Measurements from ENCODE around the gene KMO. TPM values are rescaled to one million over a fixed set of nuclear protein-coding genes. Genes with fewer than 3 reads are reported as not detected.

Gene KMO
- total RNA-seq, 1 donor from 2014 or later: not detected

DNA sequence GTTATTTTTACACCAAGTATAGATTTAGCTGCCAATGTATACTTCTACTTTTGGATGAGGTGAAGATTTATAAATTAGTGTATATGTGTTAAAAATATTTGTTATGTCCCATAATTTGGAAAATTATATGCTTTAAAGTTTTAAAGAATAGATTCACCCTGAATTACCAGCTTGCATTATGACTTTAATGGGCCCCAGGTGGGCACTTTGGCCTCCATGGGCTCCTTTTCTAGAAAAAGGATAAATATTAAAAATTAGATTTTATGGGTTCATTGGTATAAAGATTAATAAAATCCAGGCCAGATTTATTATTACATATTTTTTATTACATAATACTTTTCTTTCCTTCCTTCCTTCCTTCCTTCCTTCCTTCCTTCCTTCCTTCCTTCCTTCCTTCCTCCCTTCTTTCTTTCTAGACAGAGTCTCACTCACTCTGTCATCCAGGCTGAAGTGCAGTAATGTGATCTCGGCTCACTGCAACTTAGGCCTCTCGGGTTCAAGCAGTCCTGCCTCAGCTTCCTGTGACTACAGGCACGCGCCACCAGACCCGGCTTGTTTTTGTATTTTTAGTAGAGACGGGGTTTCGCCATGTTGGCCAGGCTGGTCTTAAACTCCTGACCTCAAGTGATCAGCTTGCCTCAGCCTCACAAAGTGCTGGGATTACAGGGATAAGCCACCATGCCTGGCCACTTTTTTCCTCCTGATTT lies 21.9 kb downstream of the KMO start:
- Mint-ChIP-seq H3K9me3 (ENCODE audit: low read depth) (peaks cover 4% of the 10 kb centered on the region), H3K27ac (no peak overlapping the region), H3K4me1 (ENCODE audit: low read depth) (peaks cover 6% of the 10 kb centered on the region), H3K36me3 (ENCODE audit: insufficient read depth) (no peaks in the 10 kb centered on the region), H3K27me3 (no peaks in the 10 kb centered on the region), H3K4me3 (ENCODE audit: low read depth) (no peak overlapping the region)
- DNase-seq (ENCODE audit: low spot score, unreplicated experiment): no peak
- TF ChIP-seq, protein P1, sequence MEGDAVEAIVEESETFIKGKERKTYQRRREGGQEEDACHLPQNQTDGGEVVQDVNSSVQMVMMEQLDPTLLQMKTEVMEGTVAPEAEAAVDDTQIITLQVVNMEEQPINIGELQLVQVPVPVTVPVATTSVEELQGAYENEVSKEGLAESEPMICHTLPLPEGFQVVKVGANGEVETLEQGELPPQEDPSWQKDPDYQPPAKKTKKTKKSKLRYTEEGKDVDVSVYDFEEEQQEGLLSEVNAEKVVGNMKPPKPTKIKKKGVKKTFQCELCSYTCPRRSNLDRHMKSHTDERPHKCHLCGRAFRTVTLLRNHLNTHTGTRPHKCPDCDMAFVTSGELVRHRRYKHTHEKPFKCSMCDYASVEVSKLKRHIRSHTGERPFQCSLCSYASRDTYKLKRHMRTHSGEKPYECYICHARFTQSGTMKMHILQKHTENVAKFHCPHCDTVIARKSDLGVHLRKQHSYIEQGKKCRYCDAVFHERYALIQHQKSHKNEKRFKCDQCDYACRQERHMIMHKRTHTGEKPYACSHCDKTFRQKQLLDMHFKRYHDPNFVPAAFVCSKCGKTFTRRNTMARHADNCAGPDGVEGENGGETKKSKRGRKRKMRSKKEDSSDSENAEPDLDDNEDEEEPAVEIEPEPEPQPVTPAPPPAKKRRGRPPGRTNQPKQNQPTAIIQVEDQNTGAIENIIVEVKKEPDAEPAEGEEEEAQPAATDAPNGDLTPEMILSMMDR (IDR thresholded peaks at IDR 0.05; ENCODE audit: unreplicated experiment): no peak

DNA sequence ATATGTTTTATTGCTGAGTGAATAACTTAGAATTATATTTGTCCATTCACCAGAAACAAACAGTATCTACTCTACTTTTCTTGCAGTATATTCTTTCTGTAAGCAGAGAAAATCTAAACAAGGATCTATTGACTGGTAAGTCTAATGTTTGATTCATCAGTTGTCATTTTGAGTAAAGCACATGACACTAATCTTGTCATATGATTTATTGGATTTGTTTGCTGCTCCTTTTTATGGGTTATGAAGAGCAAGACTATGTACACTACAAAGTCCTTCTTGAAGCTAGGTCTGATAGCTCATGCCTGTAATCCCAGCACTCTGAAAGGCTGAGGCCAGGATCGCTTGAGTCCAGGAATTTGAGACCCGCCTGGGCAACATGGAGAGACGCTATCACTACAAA lies 23.3 kb downstream of the KMO start:
- TF ChIP-seq, protein P1 (IDR thresholded peaks at IDR 0.05; ENCODE audit: unreplicated experiment): no peak
- DNase-seq (ENCODE audit: low spot score, unreplicated experiment): no peak
- Mint-ChIP-seq H3K4me1 (ENCODE audit: low read depth) (peaks cover 6% of the 10 kb centered on the region), H3K27me3 (no peaks in the 10 kb centered on the region), H3K27ac (no peak overlapping the region), H3K9me3 (ENCODE audit: low read depth) (peaks cover 4% of the 10 kb centered on the region), H3K4me3 (ENCODE audit: low read depth) (no peak overlapping the region), H3K36me3 (ENCODE audit: insufficient read depth) (no peaks in the 10 kb centered on the region)

GRCh38 chr1:241557031-241557430 lies 24.9 kb downstream of the KMO start:
- no peak overlapping the region for H3K4me3 Mint-ChIP-seq (ENCODE audit: low read depth)
- H3K36me3 Mint-ChIP-seq (ENCODE audit: insufficient read depth): no peaks in the 10 kb centered on the region
- H3K9me3 Mint-ChIP-seq (ENCODE audit: low read depth): peaks cover 4% of the 10 kb centered on the region
- H3K27ac Mint-ChIP-seq: no peak overlapping the region
- peaks cover 7% of the 10 kb centered on the region for H3K27me3 Mint-ChIP-seq
- TF ChIP-seq, protein P1 (IDR thresholded peaks at IDR 0.05; ENCODE audit: unreplicated experiment): no peak
- DNase-seq (ENCODE audit: low spot score, unreplicated experiment): no peak
- peaks cover 6% of the 10 kb centered on the region for H3K4me1 Mint-ChIP-seq (ENCODE audit: low read depth)

- H3K9me3 Mint-ChIP-seq (ENCODE audit: low read depth): peaks cover 2% of the 10 kb centered on the region
- no peak overlapping the region for H3K27ac Mint-ChIP-seq
- TF ChIP-seq, protein P1 (IDR thresholded peaks at IDR 0.05; ENCODE audit: unreplicated experiment): no peak
- no peak overlapping the region for H3K4me3 Mint-ChIP-seq (ENCODE audit: low read depth)
- no peaks in the 10 kb centered on the region for H3K36me3 Mint-ChIP-seq (ENCODE audit: insufficient read depth)
- DNase-seq (ENCODE audit: low spot score, unreplicated experiment): no peak
- H3K4me1 Mint-ChIP-seq (ENCODE audit: low read depth): peaks cover 6% of the 10 kb centered on the region
- peaks cover 7% of the 10 kb centered on the region for H3K27me3 Mint-ChIP-seq
Measured at GRCh38 chr1:241557551-241558193, 25.5 kb downstream of the KMO start.

DNA sequence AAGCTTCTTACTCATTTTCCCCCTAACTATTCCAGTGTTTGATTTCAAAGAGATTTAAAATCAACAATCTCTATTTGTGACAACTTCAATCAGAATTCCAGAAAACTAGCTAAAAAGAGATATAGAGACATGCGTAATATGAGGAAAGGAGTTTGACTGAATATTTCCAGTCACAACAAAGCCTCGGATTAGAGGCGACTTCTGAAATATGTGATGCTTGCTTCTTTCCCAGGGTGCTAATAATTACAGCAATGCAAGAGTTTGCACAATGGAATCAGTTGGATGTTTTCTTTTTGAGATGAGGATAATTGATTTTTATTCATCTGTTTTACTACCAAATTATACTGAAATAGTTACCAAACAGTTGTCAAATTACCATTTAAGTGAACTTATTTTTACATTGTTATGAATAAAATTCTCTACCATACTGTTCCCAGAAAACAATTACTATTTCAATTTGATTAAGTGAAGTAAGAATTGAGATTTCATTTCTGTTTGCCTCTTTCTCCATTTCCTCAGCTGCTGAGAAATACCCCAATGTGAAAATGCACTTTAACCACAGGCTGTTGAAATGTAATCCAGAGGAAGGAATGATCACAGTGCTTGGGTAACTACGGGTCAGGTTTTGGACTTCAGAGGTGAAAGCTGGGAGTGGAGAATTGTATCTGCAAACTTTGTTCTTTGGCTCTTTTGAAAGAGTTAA lies 28.1 kb downstream of the KMO start:
- H3K4me1 Mint-ChIP-seq (ENCODE audit: low read depth): peaks cover 6% of the 10 kb centered on the region
- H3K27me3 Mint-ChIP-seq: peaks cover 7% of the 10 kb centered on the region
- no peak for DNase-seq (ENCODE audit: low spot score, unreplicated experiment)
- no peak overlapping the region for H3K4me3 Mint-ChIP-seq (ENCODE audit: low read depth)
- H3K27ac Mint-ChIP-seq: no peak overlapping the region
- TF ChIP-seq, protein P1 (IDR thresholded peaks at IDR 0.05; ENCODE audit: unreplicated experiment): no peak
- H3K36me3 Mint-ChIP-seq (ENCODE audit: insufficient read depth): no peaks in the 10 kb centered on the region
- no peaks in the 10 kb centered on the region for H3K9me3 Mint-ChIP-seq (ENCODE audit: low read depth)
